ENCODE results near the gene TUG1.

The TUG1 gene

DNA sequence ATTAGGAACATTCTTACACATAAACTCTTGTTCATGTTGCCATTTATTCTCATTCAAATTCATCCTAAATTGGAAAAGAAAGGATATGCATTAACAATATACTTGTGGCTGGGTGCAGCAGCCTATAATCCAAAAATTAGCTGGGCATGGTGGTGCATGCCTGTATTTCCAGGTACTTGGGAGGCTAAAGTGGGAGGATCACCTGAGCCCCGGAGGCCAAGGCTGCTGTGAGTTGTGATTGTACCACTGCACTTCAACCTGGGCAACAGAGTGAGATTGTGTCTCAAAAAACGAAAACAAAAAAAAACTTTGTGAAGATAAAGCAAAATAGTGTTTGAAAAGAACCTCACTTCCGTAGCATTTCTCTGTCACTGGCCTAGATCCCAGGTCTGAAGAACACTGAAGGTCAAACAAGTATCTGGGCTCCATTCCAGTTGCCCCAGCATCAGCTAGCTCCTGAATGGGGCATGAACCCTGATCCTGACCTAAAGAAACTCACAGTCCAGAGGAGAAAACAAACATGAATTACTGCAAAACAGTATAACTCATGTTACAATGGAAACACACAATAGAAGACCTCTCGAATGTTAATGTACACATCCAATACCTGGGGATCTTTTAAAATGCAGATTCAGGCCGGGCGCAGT lies 32.2 kb downstream of the TUG1 start:
- TF ChIP-seq FOXP2 (optimal IDR thresholded peaks at IDR 0.05; ENCODE audit: borderline replicate concordance, extremely low read depth, extremely low read length, insufficient read depth) (no peak), SIN3A (IDR thresholded peaks at IDR 0.05; ENCODE audit: borderline replicate concordance, insufficient read depth, low read length) (no peak), POLR2AphosphoS5 (IDR thresholded peaks at IDR 0.05; ENCODE audit: low read depth, low read length) (no peak), TAF1 (IDR thresholded peaks at IDR 0.05; ENCODE audit: borderline replicate concordance, insufficient read depth, low read length) (no peak)
- TF ChIP-seq, protein P1, sequence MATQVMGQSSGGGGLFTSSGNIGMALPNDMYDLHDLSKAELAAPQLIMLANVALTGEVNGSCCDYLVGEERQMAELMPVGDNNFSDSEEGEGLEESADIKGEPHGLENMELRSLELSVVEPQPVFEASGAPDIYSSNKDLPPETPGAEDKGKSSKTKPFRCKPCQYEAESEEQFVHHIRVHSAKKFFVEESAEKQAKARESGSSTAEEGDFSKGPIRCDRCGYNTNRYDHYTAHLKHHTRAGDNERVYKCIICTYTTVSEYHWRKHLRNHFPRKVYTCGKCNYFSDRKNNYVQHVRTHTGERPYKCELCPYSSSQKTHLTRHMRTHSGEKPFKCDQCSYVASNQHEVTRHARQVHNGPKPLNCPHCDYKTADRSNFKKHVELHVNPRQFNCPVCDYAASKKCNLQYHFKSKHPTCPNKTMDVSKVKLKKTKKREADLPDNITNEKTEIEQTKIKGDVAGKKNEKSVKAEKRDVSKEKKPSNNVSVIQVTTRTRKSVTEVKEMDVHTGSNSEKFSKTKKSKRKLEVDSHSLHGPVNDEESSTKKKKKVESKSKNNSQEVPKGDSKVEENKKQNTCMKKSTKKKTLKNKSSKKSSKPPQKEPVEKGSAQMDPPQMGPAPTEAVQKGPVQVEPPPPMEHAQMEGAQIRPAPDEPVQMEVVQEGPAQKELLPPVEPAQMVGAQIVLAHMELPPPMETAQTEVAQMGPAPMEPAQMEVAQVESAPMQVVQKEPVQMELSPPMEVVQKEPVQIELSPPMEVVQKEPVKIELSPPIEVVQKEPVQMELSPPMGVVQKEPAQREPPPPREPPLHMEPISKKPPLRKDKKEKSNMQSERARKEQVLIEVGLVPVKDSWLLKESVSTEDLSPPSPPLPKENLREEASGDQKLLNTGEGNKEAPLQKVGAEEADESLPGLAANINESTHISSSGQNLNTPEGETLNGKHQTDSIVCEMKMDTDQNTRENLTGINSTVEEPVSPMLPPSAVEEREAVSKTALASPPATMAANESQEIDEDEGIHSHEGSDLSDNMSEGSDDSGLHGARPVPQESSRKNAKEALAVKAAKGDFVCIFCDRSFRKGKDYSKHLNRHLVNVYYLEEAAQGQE (IDR thresholded peaks at IDR 0.05; ENCODE audit: insufficient read depth in 1 of 2, low read depth in 2 of 2, low read length in 2 of 2): no peak

DNA sequence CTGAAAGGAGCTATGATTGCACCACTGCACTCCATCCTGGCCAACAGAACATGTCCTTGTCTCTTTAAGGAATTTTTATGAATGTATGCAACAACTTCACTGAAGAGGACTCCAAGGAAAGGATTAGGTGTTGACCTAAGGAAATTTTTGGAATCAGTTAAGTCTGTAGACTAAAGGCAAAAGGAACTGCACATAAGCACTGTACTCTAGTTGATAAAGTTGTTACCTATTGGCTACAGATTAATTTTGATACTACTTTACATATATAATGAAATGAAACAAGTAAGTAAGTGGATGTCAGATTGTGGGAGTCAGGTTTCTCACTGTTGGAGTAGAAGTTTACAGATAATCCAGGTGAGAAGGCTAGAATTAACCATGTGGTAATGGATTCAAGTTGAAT lies 36.5 kb downstream of the TUG1 start:
- TF ChIP-seq TAF1 (IDR thresholded peaks at IDR 0.05; ENCODE audit: borderline replicate concordance, insufficient read depth, low read length) (no peak), POLR2AphosphoS5 (IDR thresholded peaks at IDR 0.05; ENCODE audit: low read depth, low read length) (no peak), FOXP2 (optimal IDR thresholded peaks at IDR 0.05; ENCODE audit: borderline replicate concordance, extremely low read depth, extremely low read length, insufficient read depth) (no peak), SIN3A (IDR thresholded peaks at IDR 0.05; ENCODE audit: borderline replicate concordance, insufficient read depth, low read length) (no peak)
- TF ChIP-seq, protein P1 (IDR thresholded peaks at IDR 0.05; ENCODE audit: insufficient read depth in 1 of 2, low read depth in 2 of 2, low read length in 2 of 2): no peak

DNA sequence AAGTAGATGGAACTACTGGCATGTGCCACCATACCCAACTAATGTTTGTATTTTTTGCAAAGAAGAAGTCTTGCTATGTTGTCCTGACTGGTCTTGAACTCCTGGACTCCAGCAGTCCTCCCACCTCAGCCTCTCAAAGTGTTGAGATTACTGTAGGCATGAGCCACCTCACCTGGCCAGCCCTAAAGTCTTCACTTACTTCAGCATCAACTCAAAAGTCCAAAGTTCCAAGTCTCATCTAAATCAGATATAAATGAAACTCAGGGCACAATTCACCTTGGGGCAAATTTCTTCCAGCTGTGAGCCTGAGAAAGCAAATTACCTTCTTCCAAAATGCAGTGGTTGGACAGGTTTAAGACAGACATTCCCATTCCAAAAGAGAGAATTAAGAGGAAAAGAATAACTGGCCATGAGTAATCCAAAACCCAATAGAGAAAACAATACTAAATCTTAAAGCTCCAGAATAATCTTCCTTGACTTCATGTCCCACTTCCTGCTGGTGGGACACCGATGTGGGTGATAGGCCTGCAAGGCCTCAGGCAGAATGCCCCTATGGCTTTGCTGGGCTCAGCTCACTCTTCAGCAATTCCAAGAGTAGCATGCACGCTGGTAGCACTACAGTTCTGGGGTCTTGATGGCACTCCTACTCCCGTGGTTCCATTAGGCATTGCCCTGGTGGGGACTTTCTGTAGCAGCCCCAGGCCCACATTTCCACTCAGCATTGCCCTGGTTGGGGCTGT lies 50.3 kb downstream of the TUG1 start:
- no peak for TF ChIP-seq SIN3A (IDR thresholded peaks at IDR 0.05; ENCODE audit: borderline replicate concordance, insufficient read depth, low read length)
- no peak for TF ChIP-seq TAF1 (IDR thresholded peaks at IDR 0.05; ENCODE audit: borderline replicate concordance, insufficient read depth, low read length)
- no peak for TF ChIP-seq FOXP2 (optimal IDR thresholded peaks at IDR 0.05; ENCODE audit: borderline replicate concordance, extremely low read depth, extremely low read length, insufficient read depth)
- TF ChIP-seq POLR2AphosphoS5 (IDR thresholded peaks at IDR 0.05; ENCODE audit: low read depth, low read length): no peak

DNA sequence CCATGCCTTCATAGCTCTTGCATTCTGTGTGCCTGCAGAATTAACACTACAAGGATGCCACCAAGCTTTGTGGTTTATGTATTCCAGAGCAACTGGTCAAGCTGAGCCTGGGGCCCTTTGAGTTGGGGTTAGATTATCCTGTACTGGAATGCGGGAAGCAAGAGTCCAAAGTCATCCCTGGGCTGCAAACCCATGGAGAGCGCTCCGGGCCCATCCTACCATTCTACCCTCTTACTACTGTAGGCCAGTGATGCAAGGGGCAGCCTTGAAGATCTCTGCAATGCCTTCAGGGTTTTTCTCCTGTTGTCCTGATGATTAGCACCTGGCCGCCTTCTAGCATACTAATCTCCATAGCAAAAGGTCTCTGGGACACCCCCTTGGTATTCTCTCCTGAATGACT lies 51.3 kb downstream of the TUG1 start:
- TF ChIP-seq SIN3A (IDR thresholded peaks at IDR 0.05; ENCODE audit: borderline replicate concordance, insufficient read depth, low read length) (no peak), FOXP2 (optimal IDR thresholded peaks at IDR 0.05; ENCODE audit: borderline replicate concordance, extremely low read depth, extremely low read length, insufficient read depth) (no peak), TAF1 (IDR thresholded peaks at IDR 0.05; ENCODE audit: borderline replicate concordance, insufficient read depth, low read length) (no peak), POLR2AphosphoS5 (IDR thresholded peaks at IDR 0.05; ENCODE audit: low read depth, low read length) (no peak)
- TF ChIP-seq, protein P1 (IDR thresholded peaks at IDR 0.05; ENCODE audit: insufficient read depth in 1 of 2, low read depth in 2 of 2, low read length in 2 of 2): no peak

DNA sequence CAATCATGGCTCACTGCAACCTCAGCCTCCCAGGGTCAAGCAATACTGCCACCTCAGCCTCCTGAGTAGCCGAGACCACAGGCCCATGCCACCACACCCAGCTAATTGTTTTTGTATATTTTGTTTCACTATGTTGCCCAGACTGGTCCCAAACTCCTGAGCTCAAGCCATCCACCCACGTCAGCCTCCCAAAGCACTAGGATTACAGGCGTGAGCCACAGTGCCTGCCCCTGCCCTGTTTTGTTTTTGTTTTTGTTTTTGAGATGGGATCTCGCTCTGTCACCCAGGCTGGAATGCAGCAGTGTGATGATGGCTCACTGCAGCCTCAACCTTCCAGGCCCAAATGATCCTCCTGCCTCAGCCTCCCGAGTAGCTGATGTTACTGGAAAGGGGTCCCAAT lies 53.5 kb downstream of the TUG1 start:
- no peak for TF ChIP-seq SIN3A (IDR thresholded peaks at IDR 0.05; ENCODE audit: borderline replicate concordance, insufficient read depth, low read length)
- TF ChIP-seq TAF1 (IDR thresholded peaks at IDR 0.05; ENCODE audit: borderline replicate concordance, insufficient read depth, low read length): no peak
- TF ChIP-seq, protein P1 (IDR thresholded peaks at IDR 0.05; ENCODE audit: insufficient read depth in 1 of 2, low read depth in 2 of 2, low read length in 2 of 2): no peak

All from PFSK-1 (cell line).